Prostate gland (tissue), 2 donors: ENCODE data around the gene TIMM23.
"Not testable (repeated sequence)": the region's sequence is repeated elsewhere in the genome, so short reads cannot be mapped to it uniquely, and the experiment has no call there.

Experiments used
- POLR2A ChIP-seq: fragments of 450-650 bp; IDR thresholded peaks from one replicate; pipeline ENCODE4 v1.6.1; 2016; ENCODE audit warnings: antibody characterized with exemption, mild to moderate bottlenecking
- POLR2AphosphoS5 ChIP-seq: sonication (generic); formaldehyde crosslinking; IDR thresholded peaks from one replicate; pipeline ENCODE4 v1.6.1; 2017; ENCODE audit warnings: antibody characterized with exemption
- TF ChIP-seq, protein P1 (sequence below), 4 experiments: fragments of 200-600 bp in 2 of 4; fragments of 450-650 bp in 2 of 4; sonication (generic) in 2 of 4; IDR thresholded peaks; 1 replicate in 3 of 4; 2 replicates in 1 of 4; pipeline ENCODE4 v1.5.1; 2016 to 2019; ENCODE audit warnings: antibody characterized with exemption in 4 of 4, mild to moderate bottlenecking in 2 of 4, moderate library complexity in 2 of 4

GRCh38 chr10:45947363-45947762, 24.9 kb upstream of the TIMM23 start:
- not testable (repeated sequence) for TF ChIP-seq POLR2A, POLR2AphosphoS5
- TF ChIP-seq, protein P1, sequence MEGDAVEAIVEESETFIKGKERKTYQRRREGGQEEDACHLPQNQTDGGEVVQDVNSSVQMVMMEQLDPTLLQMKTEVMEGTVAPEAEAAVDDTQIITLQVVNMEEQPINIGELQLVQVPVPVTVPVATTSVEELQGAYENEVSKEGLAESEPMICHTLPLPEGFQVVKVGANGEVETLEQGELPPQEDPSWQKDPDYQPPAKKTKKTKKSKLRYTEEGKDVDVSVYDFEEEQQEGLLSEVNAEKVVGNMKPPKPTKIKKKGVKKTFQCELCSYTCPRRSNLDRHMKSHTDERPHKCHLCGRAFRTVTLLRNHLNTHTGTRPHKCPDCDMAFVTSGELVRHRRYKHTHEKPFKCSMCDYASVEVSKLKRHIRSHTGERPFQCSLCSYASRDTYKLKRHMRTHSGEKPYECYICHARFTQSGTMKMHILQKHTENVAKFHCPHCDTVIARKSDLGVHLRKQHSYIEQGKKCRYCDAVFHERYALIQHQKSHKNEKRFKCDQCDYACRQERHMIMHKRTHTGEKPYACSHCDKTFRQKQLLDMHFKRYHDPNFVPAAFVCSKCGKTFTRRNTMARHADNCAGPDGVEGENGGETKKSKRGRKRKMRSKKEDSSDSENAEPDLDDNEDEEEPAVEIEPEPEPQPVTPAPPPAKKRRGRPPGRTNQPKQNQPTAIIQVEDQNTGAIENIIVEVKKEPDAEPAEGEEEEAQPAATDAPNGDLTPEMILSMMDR (IDR thresholded peaks at IDR 0.05): not testable (repeated sequence)
